Mammary epithelial cell (primary cell): ENCODE data around the gene TRHDE.

Source experiments
- CTCF ChIP-seq, 2 donors: IDR thresholded peaks in 1 of 2; conservative IDR thresholded peaks in 1 of 2; 2 replicates each; pipeline ENCODE4 v1.5.1; 2011 to 2012; ENCODE audit warnings: inconsistent platforms in 2 of 2, low read length in 2 of 2, mild to moderate bottlenecking in 2 of 2, control low read depth in 1 of 2, low read depth in 1 of 2; ENCODE audit not compliant: insufficient read depth in 1 of 2; ENCODE audit errors: extremely low read depth in 1 of 2
- EZH2 ChIP-seq: IDR thresholded peaks from 2 replicates; pipeline ENCODE4 v1.6.1; 2012; ENCODE audit warnings: low read length, inconsistent platforms, borderline replicate concordance

DNA sequence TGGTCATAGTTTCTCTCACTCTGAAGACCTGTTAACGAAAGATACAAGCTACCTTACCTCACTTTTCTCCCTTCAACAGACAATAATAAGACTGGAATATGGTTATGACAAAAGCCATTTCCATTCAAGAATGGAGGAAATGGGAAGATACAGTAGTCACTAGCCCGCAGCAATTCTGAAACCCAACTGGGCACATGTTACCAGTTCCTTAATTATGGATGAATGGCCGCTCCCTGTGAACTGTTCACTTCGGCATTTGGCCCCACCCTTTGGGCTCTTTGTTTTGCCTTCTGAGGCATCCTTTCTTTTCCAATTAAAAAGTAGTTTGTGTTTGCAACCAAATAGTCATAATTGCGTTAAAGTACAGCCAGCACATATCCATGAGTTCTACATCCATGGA is 19.0 kb downstream of the TRHDE start:
- TF ChIP-seq CTCF (conservative IDR thresholded peaks at IDR 0.05 in 1 of 2, IDR thresholded peaks at IDR 0.05 in 1 of 2; ENCODE audit: extremely low read depth in 1 of 2, insufficient read depth in 1 of 2, low read depth in 1 of 2, low read length in 2 of 2) (no peak), EZH2 (no peak)
